Transverse colon (tissue), 4 donors: ENCODE data around the gene RPS6KA4.

Source experiments
- POLR2A ChIP-seq: fragments of 450-650 bp; IDR thresholded peaks from one replicate; pipeline ENCODE4 v1.6.1; 2016; ENCODE audit warnings: antibody characterized with exemption, mild to moderate bottlenecking, moderate library complexity
- POLR2AphosphoS5 ChIP-seq, 3 donors: sonication (generic); formaldehyde crosslinking; IDR thresholded peaks; one replicate each; pipeline ENCODE4 v1.6.1; 2016; ENCODE audit warnings: antibody characterized with exemption in 3 of 3
- TF ChIP-seq, protein P1 (sequence below), 5 experiments: fragments of 200-600 bp in 3 of 5; fragments of 450-650 bp in 2 of 5; sonication (generic) in 3 of 5; IDR thresholded peaks; 1 replicate in 2 of 5; 2 replicates in 3 of 5; pipeline ENCODE4 v1.5.1; 2016 to 2017; ENCODE audit warnings: antibody characterized with exemption in 5 of 5, inconsistent platforms in 3 of 5, mild to moderate bottlenecking in 2 of 5, moderate library complexity in 1 of 5

DNA sequence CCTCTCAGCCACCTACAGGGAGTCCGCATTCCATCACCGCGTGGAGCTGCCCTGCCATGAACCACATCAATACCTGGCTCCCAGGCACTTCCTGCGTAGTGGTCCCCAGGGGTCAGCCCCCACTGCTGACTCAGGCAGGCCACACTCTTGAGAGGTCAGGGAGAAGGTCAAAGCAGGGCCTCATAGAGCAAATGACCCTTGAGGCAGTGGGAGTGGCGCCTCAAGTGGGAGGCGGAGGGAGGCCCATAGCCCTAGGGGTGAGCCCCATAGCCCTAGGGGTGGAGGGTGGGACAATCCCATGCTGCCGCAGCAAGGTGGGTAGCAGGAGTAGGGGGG is 36.1 kb upstream of the RPS6KA4 start:
- TF ChIP-seq POLR2A (no peak), POLR2AphosphoS5 (IDR thresholded peaks at IDR 0.05) (no peak)
- TF ChIP-seq, protein P1, sequence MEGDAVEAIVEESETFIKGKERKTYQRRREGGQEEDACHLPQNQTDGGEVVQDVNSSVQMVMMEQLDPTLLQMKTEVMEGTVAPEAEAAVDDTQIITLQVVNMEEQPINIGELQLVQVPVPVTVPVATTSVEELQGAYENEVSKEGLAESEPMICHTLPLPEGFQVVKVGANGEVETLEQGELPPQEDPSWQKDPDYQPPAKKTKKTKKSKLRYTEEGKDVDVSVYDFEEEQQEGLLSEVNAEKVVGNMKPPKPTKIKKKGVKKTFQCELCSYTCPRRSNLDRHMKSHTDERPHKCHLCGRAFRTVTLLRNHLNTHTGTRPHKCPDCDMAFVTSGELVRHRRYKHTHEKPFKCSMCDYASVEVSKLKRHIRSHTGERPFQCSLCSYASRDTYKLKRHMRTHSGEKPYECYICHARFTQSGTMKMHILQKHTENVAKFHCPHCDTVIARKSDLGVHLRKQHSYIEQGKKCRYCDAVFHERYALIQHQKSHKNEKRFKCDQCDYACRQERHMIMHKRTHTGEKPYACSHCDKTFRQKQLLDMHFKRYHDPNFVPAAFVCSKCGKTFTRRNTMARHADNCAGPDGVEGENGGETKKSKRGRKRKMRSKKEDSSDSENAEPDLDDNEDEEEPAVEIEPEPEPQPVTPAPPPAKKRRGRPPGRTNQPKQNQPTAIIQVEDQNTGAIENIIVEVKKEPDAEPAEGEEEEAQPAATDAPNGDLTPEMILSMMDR (IDR thresholded peaks at IDR 0.05), result no peak
